HG03039 (cell line): Measurements from ENCODE around the gene EIF2A.
"Not testable (repeated sequence)": the region's sequence is repeated elsewhere in the genome, so short reads cannot be mapped to it uniquely, and the experiment has no call there.

Experiments
- ATAC-seq: cut with Tn5 transposase; IDR thresholded peaks from one replicate; pipeline ENCODE4 v1.9.1; 2021; ENCODE audit warnings: mild to moderate bottlenecking, moderate library complexity; ENCODE audit not compliant: unreplicated experiment

EIF2A gene

GRCh38 chr3:150546226-150547044 is at the start of gene EIF2A, which contains the start of gene SERP1:
Gene EIF2A (plus strand): TSS chr3:150546787. CDS start chr3:150546803, 16 bp downstream.
Gene SERP1 (minus strand): TSS chr3:150546496. CDS start chr3:150546135, 361 bp downstream.
- ATAC-seq, result peak; percentile 90

- no peak for ATAC-seq
These were observed 48.6 kb upstream of the EIF2A start for GRCh38 chr3:150497956-150498355.

GRCh38 chr3:150500960-150501359 is 45.6 kb upstream of the EIF2A start:
- ATAC-seq, result not testable (repeated sequence)

- ATAC-seq, result no peak
These were observed 43.0 kb upstream of the EIF2A start for GRCh38 chr3:150503402-150504099.

GRCh38 chr3:150504483-150504882 is 42.1 kb upstream of the EIF2A start:
- no peak for ATAC-seq

GRCh38 chr3:150508401-150508800 is 38.2 kb upstream of the EIF2A start:
- no peak for ATAC-seq

- no peak for ATAC-seq
These were observed 36.8 kb upstream of the EIF2A start for GRCh38 chr3:150509780-150510179.

GRCh38 chr3:150511122-150511821 is 35.3 kb upstream of the EIF2A start:
- ATAC-seq, result no peak

GRCh38 chr3:150515210-150515609 is 31.4 kb upstream of the EIF2A start:
- no peak for ATAC-seq

GRCh38 chr3:150519026-150519425 is 27.6 kb upstream of the EIF2A start:
- ATAC-seq, result no peak

- ATAC-seq, result no peak
These were observed 26.2 kb upstream of the EIF2A start for GRCh38 chr3:150520408-150520807.

- no peak for ATAC-seq
These were observed 25.1 kb upstream of the EIF2A start for GRCh38 chr3:150521463-150521862.

- no peak for ATAC-seq
These were observed 23.0 kb upstream of the EIF2A start for GRCh38 chr3:150523538-150523937.

GRCh38 chr3:150527464-150528255 is 18.9 kb upstream of the EIF2A start:
- no peak for ATAC-seq

GRCh38 chr3:150528354-150528797 is 18.2 kb upstream of the EIF2A start:
- no peak for ATAC-seq

- no peak for ATAC-seq
These were observed 14.8 kb upstream of the EIF2A start for GRCh38 chr3:150531775-150532174.

GRCh38 chr3:150535204-150535603 is 11.4 kb upstream of the EIF2A start:
- no peak for ATAC-seq

- ATAC-seq, result no peak
These were observed 8.0 kb upstream of the EIF2A start for GRCh38 chr3:150538324-150539208.

- ATAC-seq, result no peak
These were observed 6.3 kb upstream of the EIF2A start for GRCh38 chr3:150540297-150540696.

- ATAC-seq, result no peak
These were observed 5.6 kb upstream of the EIF2A start for GRCh38 chr3:150540991-150541390.
